SK-N-SH (cell line): ENCODE data around the gene IRGQ. TPM values are rescaled to one million over a fixed set of nuclear protein-coding genes. Genes with fewer than 3 reads are reported as not detected.

Experiments used
- CTCF ChIA-PET: fragments of 300-600, 350-600 bp; formaldehyde crosslinking; extraction: SDS; loops from one replicate; lab custom pipeline; 2021; lab: Yijun Ruan, JAX
- POLR2A ChIA-PET: fragments of 350-600 bp; sonication (Branson Sonifier 250); formaldehyde crosslinking; extraction: SDS; loops from one replicate; lab custom pipeline; 2020; ENCODE audit warnings: antibody characterized with exemption, inconsistent platforms; lab: Yijun Ruan, JAX
- DNase-seq: peaks from one replicate; pipeline ENCODE4 v3.0.0; 2012
- H2AFZ ChIP-seq: fragments of 200-600 bp; sonication (generic); 2 replicates; pipeline ENCODE4 v1.8.1; 2016; ENCODE audit warnings: antibody characterized with exemption, mild to moderate bottlenecking, low read depth
- H3F3A ChIP-seq: fragments of 200-600 bp; sonication (generic); replicated peaks from 2 replicates; pipeline ENCODE3; 2016; ENCODE audit warnings: antibody characterized with exemption, mild to moderate bottlenecking; ENCODE audit not compliant: insufficient read depth
- H3K27ac ChIP-seq, 2 experiments: fragments of 200-500 bp in 1 of 2; fragments of 200-600 bp in 1 of 2; sonication (Bioruptor generic) in 1 of 2; sonication (generic), shearing (Covaris generic) in 1 of 2; 2 replicates each; pipeline versions ENCODE4 v1.5.1 to v1.6.1; 2014 to 2016; ENCODE audit warnings: low read depth in 2 of 2, inconsistent platforms in 1 of 2, low read length in 1 of 2, mild to moderate bottlenecking in 1 of 2, mixed read lengths in 1 of 2
- H3K27me3 ChIP-seq: fragments of 200-600 bp; sonication (generic), shearing (Covaris generic); 2 replicates; pipeline ENCODE4 v1.6.1; 2016; ENCODE audit warnings: mixed run types; ENCODE audit not compliant: insufficient read depth
- H3K36me3 ChIP-seq, 2 experiments: fragments of 200-500 bp in 1 of 2; fragments of 200-600 bp in 1 of 2; sonication (Bioruptor generic) in 1 of 2; sonication (generic) in 1 of 2; replicated peaks in 1 of 2; 2 replicates each; pipeline versions ENCODE3 to v1.5.1; 2014 to 2016; ENCODE audit warnings: low read length in 1 of 2, mild to moderate bottlenecking in 1 of 2; ENCODE audit not compliant: insufficient read depth in 2 of 2, control insufficient read depth in 1 of 2
- H3K4me1 ChIP-seq, 2 experiments: fragments of 200-500 bp in 1 of 2; fragments of 200-600 bp in 1 of 2; sonication (Bioruptor generic) in 1 of 2; sonication (generic), shearing (Covaris generic) in 1 of 2; 2 replicates each; pipeline versions ENCODE4 v1.5.1 to v1.6.1; 2014 to 2016; ENCODE audit warnings: low read depth in 1 of 2, low read length in 1 of 2, mixed run types in 1 of 2; ENCODE audit not compliant: insufficient read depth in 2 of 2, control insufficient read depth in 1 of 2
- H3K4me2 ChIP-seq: fragments of 200-600 bp; sonication (generic), shearing (Covaris generic); 2 replicates; pipeline ENCODE4 v1.6.1; 2017; ENCODE audit warnings: mixed run types
- H3K4me3 ChIP-seq, 2 experiments: fragments of 200-500 bp in 1 of 2; fragments of 200-600 bp in 1 of 2; sonication (Bioruptor generic) in 1 of 2; sonication (generic), shearing (Covaris generic) in 1 of 2; 2 replicates each; pipeline versions ENCODE4 v1.5.1 to v1.8.1; 2014 to 2016; ENCODE audit warnings: low read depth in 2 of 2, inconsistent platforms in 1 of 2, low read length in 1 of 2, mild to moderate bottlenecking in 1 of 2, mixed read lengths in 1 of 2, moderate library complexity in 1 of 2
- H3K79me2 ChIP-seq: fragments of 200-600 bp; sonication (generic); 2 replicates; pipeline ENCODE4 v1.8.1; 2017; ENCODE audit warnings: mild to moderate bottlenecking; ENCODE audit not compliant: insufficient read depth
- H3K9ac ChIP-seq: fragments of 200-600 bp; sonication (generic); 2 replicates; pipeline ENCODE4 v1.6.1; 2017; ENCODE audit warnings: mixed run types
- H3K9me2 ChIP-seq: fragments of 200-600 bp; sonication (generic); 2 replicates; pipeline ENCODE4 v1.6.1; 2017; ENCODE audit warnings: mixed run types
- H3K9me3 ChIP-seq: fragments of 200-600 bp; sonication (generic); 2 replicates; pipeline ENCODE4 v1.6.1; 2017; ENCODE audit warnings: mixed run types, mild to moderate bottlenecking, moderate library complexity
- H4K20me1 ChIP-seq: fragments of 200-600 bp; sonication (generic); 2 replicates; pipeline ENCODE4 v1.6.1; 2017; ENCODE audit warnings: mild to moderate bottlenecking, mixed run types; ENCODE audit not compliant: insufficient read depth
- CHD2 ChIP-seq: fragments of 150-350 bp; IDR thresholded peaks from 2 replicates; pipeline ENCODE4 v1.6.1; 2018; ENCODE audit warnings: low read length; ENCODE audit not compliant: partially characterized antibody
- CTCF ChIP-seq: fragments of 200-600 bp; sonication (generic); IDR thresholded peaks from 2 replicates; pipeline ENCODE4 v1.6.1; 2017; ENCODE audit warnings: antibody characterized with exemption, mild to moderate bottlenecking, moderate library complexity
- ELF1 ChIP-seq: IDR thresholded peaks from 2 replicates; pipeline ENCODE4 v1.4.0; 2012
- EP300 ChIP-seq, 2 experiments: IDR thresholded peaks; 2 replicates each; pipeline versions ENCODE4 v1.4.0 to v1.6.1; 2012; ENCODE audit warnings: borderline replicate concordance in 1 of 2, low read depth in 1 of 2, low read length in 1 of 2
- FOXM1 ChIP-seq: IDR thresholded peaks from 2 replicates; pipeline ENCODE4 v1.4.0; 2012; ENCODE audit warnings: low read depth, mild to moderate bottlenecking
- GABPA ChIP-seq: IDR thresholded peaks from 2 replicates; pipeline ENCODE4 v1.4.0; 2012; ENCODE audit warnings: low read depth, mild to moderate bottlenecking
- IRF3 ChIP-seq: fragments of 150-350 bp; IDR thresholded peaks from 2 replicates; pipeline ENCODE4 v1.6.1; 2016; ENCODE audit warnings: mild to moderate bottlenecking, low read depth, low read length
- JUND ChIP-seq: IDR thresholded peaks from 2 replicates; pipeline ENCODE4 v1.4.0; 2012
- MEF2A ChIP-seq: IDR thresholded peaks from 2 replicates; pipeline ENCODE4 v1.4.0; 2012; ENCODE audit warnings: low read depth, borderline replicate concordance
- MXI1 ChIP-seq: IDR thresholded peaks from 2 replicates; pipeline ENCODE4 v1.6.1; 2012; ENCODE audit warnings: mild to moderate bottlenecking, low read depth, low read length, improper control_type of control experiment
- NRF1 ChIP-seq: IDR thresholded peaks from 2 replicates; pipeline ENCODE4 v1.6.1; 2012; ENCODE audit warnings: low read depth, mild to moderate bottlenecking, low read length
- POLR2AphosphoS5 ChIP-seq: IDR thresholded peaks from 2 replicates; pipeline ENCODE4 v1.6.1; 2012; ENCODE audit warnings: low read depth, low read length
- RAD21 ChIP-seq: IDR thresholded peaks from 2 replicates; pipeline ENCODE4 v1.6.1; 2012; ENCODE audit warnings: mild to moderate bottlenecking, low read length
- RFX5 ChIP-seq: IDR thresholded peaks from 2 replicates; pipeline ENCODE4 v1.6.1; 2012; ENCODE audit warnings: mild to moderate bottlenecking, improper control_type of control experiment, low read length
- RXRA ChIP-seq: IDR thresholded peaks from 2 replicates; pipeline ENCODE4 v1.4.0; 2012; ENCODE audit warnings: low read depth, mild to moderate bottlenecking, borderline replicate concordance
- SMC3 ChIP-seq: IDR thresholded peaks from 2 replicates; pipeline ENCODE4 v1.6.1; 2012; ENCODE audit warnings: low read depth, low read length, improper control_type of control experiment
- TAF1 ChIP-seq: IDR thresholded peaks from 2 replicates; pipeline ENCODE4 v1.6.1; 2012; ENCODE audit warnings: low read depth, mild to moderate bottlenecking, low read length, moderate library complexity, borderline replicate concordance
- TCF12 ChIP-seq: IDR thresholded peaks from 2 replicates; pipeline ENCODE4 v1.4.0; 2012
- TEAD4 ChIP-seq: IDR thresholded peaks from 2 replicates; pipeline ENCODE4 v1.4.0; 2012; ENCODE audit warnings: mild to moderate bottlenecking, borderline replicate concordance; ENCODE audit not compliant: insufficient read depth
- USF1 ChIP-seq: IDR thresholded peaks from 2 replicates; pipeline ENCODE4 v1.4.0; 2012; ENCODE audit warnings: low read depth, borderline replicate concordance
- YY1 ChIP-seq: IDR thresholded peaks from 2 replicates; pipeline ENCODE4 v1.4.0; 2012; ENCODE audit warnings: low read depth, mild to moderate bottlenecking
- WGBS: methylation state at CpG from one replicate; pipeline ENCODE4 v1.1.6; 2017; ENCODE audit warnings: low lambda C conversion rate; 5-methylcytosine and 5-hydroxymethylcytosine counted together
- polyA plus RNA-seq, 3 experiments: library from polyadenylated mRNA; depleted of rRNA; stranded (reverse); fragments of >200 nt; gene quantifications; 2 replicates each; pipeline ENCODE4 v1.2.3, GENCODE V29; 2012

Gene IRGQ
- polyA plus RNA-seq, 1 of the 3 experiments (the other 2 are of a cell fraction), result 8.4 TPM

GRCh38 chr19:43591904-43592772 lies 3.8 kb downstream of the IRGQ start:
- ChIA-PET POLR2A (no interaction called here), CTCF (interaction anchor here (1.0 to 6.6 kb wide), 3 partner anchors 32 to 72 kb away, joined by 3 to 104 read pairs (median 6); no protein-coding TSS in a partner anchor)
- H3K27me3 ChIP-seq, result no peaks in the 10 kb centered on the region
- no peak overlapping the region for H3K9ac ChIP-seq
- peaks cover 18 to 36% of the 10 kb centered on the region in 2 experiments for H3K36me3 ChIP-seq
- peaks cover 12% of the 10 kb centered on the region for H3F3A ChIP-seq
- H3K4me2 ChIP-seq, result no peak overlapping the region
- no peak overlapping the region for H3K4me3 ChIP-seq
- no peak for DNase-seq
- peaks cover 8 to 14% of the 10 kb centered on the region in 2 experiments; a peak in 2 of 4 replicates for H3K4me1 ChIP-seq
- no peaks in the 10 kb centered on the region for H3K9me3 ChIP-seq
- H2AFZ ChIP-seq, result no peak overlapping the region
- H3K27ac ChIP-seq, result no peak overlapping the region
- no peak for TF ChIP-seq YY1
- no peak for TF ChIP-seq JUND
- TF ChIP-seq CTCF, result no peak
- TF ChIP-seq EP300 (IDR thresholded peaks at IDR 0.05; ENCODE audit: borderline replicate concordance in 1 of 2, low read depth in 1 of 2, low read length in 1 of 2), result no peak
- no peak for TF ChIP-seq TCF12
- TF ChIP-seq CHD2, result no peak
- no peaks in the 10 kb centered on the region for H3K9me2 ChIP-seq
- WGBS, result 97% methylated on average over 33 of the region's 63 CpGs
- peaks cover 9% of the 10 kb centered on the region; the same call in 1 of the 2 replicates for H4K20me1 ChIP-seq
- peaks cover 59% of the 10 kb centered on the region for H3K79me2 ChIP-seq

- H2AFZ ChIP-seq, result no peak overlapping the region
- no peaks in the 10 kb centered on the region for H3F3A ChIP-seq
- WGBS, result 96% methylated on average over 6 of the region's 6 CpGs
- no peak for TF ChIP-seq MXI1
- no peak for TF ChIP-seq CTCF
- TF ChIP-seq RAD21, result no peak
- no peak for TF ChIP-seq USF1
- TF ChIP-seq GABPA, result no peak
- no peak for TF ChIP-seq NRF1
- TF ChIP-seq IRF3, result no peak
- TF ChIP-seq ELF1, result no peak
- TF ChIP-seq EP300 (IDR thresholded peaks at IDR 0.05; ENCODE audit: borderline replicate concordance in 1 of 2, low read depth in 1 of 2, low read length in 1 of 2), result no peak
- TF ChIP-seq TAF1, result no peak
- TF ChIP-seq RFX5, result no peak
- TF ChIP-seq POLR2AphosphoS5, result no peak
- no peak for TF ChIP-seq RXRA
- TF ChIP-seq MEF2A, result no peak
- no peak for TF ChIP-seq SMC3
- TF ChIP-seq FOXM1, result no peak
- no peak for TF ChIP-seq TEAD4
- H3K4me3 ChIP-seq, result no peak overlapping the region
- H3K79me2 ChIP-seq, result peaks cover 46% of the 10 kb centered on the region
- H3K4me1 ChIP-seq, result peaks cover 8 to 15% of the 10 kb centered on the region in 2 experiments; a peak in 2 of 4 replicates
- H3K27ac ChIP-seq, result no peak overlapping the region
- peaks cover 9% of the 10 kb centered on the region; the same call in 1 of the 2 replicates for H4K20me1 ChIP-seq
- ChIA-PET POLR2A (no interaction called here), CTCF (interaction anchor here (1.7 kb wide), 2 partner anchors 35 to 62 kb away, joined by 4 to 8 read pairs; no protein-coding TSS in a partner anchor)
- no peaks in the 10 kb centered on the region for H3K27me3 ChIP-seq
- no peak overlapping the region for H3K9ac ChIP-seq
- peaks cover 25 to 36% of the 10 kb centered on the region in 2 experiments for H3K36me3 ChIP-seq
- H3K9me3 ChIP-seq, result no peaks in the 10 kb centered on the region
- DNase-seq, result no peak
- H3K9me2 ChIP-seq, result no peaks in the 10 kb centered on the region
- no peak overlapping the region for H3K4me2 ChIP-seq
Measured at GRCh38 chr19:43589678-43590077, 6.3 kb downstream of the IRGQ start.
